ENCODE measurements around the gene ARHGAP24. TPM values are rescaled to one million over a fixed set of nuclear protein-coding genes. Genes with fewer than 3 reads are reported as not detected.

ARHGAP24 gene
- total and polyA plus RNA-seq, 2 donors (not counting 3 experiments of a cell fraction or from before 2014, with no cell fraction given): 52.1 to 79.4 TPM

GRCh38 chr4:85788604-85789003 lies 313.7 kb downstream of the ARHGAP24 start:
- Histone ChIP-seq H3K4me2 (ENCODE audit: insufficient read depth, low read length) (no peak overlapping the region), H3K79me2 (ENCODE audit: control insufficient read depth, insufficient read depth, low read length) (peaks cover 100% of the 10 kb centered on the region), H3K27me3 (ENCODE audit: control insufficient read depth in 2 of 2, insufficient read depth in 2 of 2, low read length in 2 of 2) (no peaks in the 10 kb centered on the region), H4K20me1 (replicated peaks; ENCODE audit: control insufficient read depth, extremely low read depth, insufficient read depth, low read length) (no peaks in the 10 kb centered on the region), H2AFZ (ENCODE audit: low read depth, low read length) (no peak overlapping the region), H3K9ac (replicated peaks; ENCODE audit: extremely low read depth, insufficient read depth, low read length) (no peak overlapping the region), H3K9me1 (replicated peaks; ENCODE audit: control insufficient read depth, extremely low read depth, insufficient read depth, low read length) (no peaks in the 10 kb centered on the region), H3K9me3 (replicated peaks; ENCODE audit: control insufficient read depth, insufficient read depth, low read length) (no peaks in the 10 kb centered on the region), H3K27ac (ENCODE audit: insufficient read depth, low read depth, low read length) (no peak overlapping the region), H3K36me3 (ENCODE audit: control insufficient read depth in 2 of 2, extremely low read depth in 1 of 2, insufficient read depth in 2 of 2, low read length in 2 of 2) (no peaks in the 10 kb centered on the region), H3K4me3 (replicated peaks in 1 of 3; ENCODE audit: insufficient read depth in 1 of 3, low read depth in 1 of 3, low read length in 3 of 3) (no peak overlapping the region), H3K4me1 (ENCODE audit: control insufficient read depth, extremely low read depth, insufficient read depth, low read length) (peaks cover 98% of the 10 kb centered on the region)
- dilution Hi-C loops (cut with MboI; ENCODE audit: extremely low pct_ligation_motif_present, low sequenced_read_pairs) (no loop called here), intact Hi-C loops (cut with micrococcal nuclease) (no loop called here)
- no TSS peak for BruUV-seq (replicated peaks)
- FAIRE-seq: no peak
- POLR2A ChIA-PET: interaction anchor here (0.7 to 1.2 kb wide), 2 partner anchors 9 to 180 kb away, joined by 4 to 5 read pairs; no protein-coding TSS in a partner anchor
- no peak for DNase-seq (ENCODE audit: low read depth, low spot score)
- CTCF ChIA-PET: interaction anchor here (1.0 to 3.2 kb wide), 3 partner anchors 8 to 26 kb away, joined by 3 to 26 read pairs (median 4); no protein-coding TSS in a partner anchor
- TF ChIP-seq POLR2A (IDR thresholded peaks at IDR 0.05; ENCODE audit: low read depth, low read length) (no peak), EZH2 (IDR thresholded peaks at IDR 0.05; ENCODE audit: borderline replicate concordance, low read depth, low read length, severe bottlenecking) (no peak), JUN (IDR thresholded peaks at IDR 0.05; ENCODE audit: borderline replicate concordance, insufficient read depth, insufficient read length, low read depth) (no peak), POLR2AphosphoS5 (IDR thresholded peaks at IDR 0.05; ENCODE audit: insufficient read depth, low read depth, low read length) (no peak), MYC (IDR thresholded peaks at IDR 0.05; ENCODE audit: low read depth, low read length) (no peak), CTCF (IDR thresholded peaks at IDR 0.05; ENCODE audit: extremely low read depth in 1 of 2, insufficient read depth in 1 of 2, low read depth in 1 of 2, low read length in 2 of 2) (no peak), FOS (IDR thresholded peaks at IDR 0.05; ENCODE audit: borderline replicate concordance, insufficient read depth, low read length) (no peak), MAX (IDR thresholded peaks at IDR 0.05; ENCODE audit: insufficient read depth, insufficient read length) (no peak)

All from endothelial cell of umbilical vein (primary cell).